Measurements from ENCODE around the gene VMP1.

DNA sequence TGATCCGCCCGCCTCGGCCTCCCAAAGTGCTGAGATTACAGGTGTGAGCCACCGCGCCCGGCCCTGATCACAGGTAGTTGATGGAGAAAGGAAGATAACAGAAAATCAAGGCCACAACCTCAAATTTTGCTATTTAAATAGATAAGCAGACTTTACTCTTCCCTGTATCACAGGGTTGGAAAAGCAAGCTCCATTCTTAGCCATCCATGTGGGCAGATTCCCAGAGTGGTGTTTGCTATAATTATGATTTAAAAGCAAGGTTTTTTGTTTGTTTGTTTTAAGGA, 140.9 kb downstream of the VMP1 start:
- no peak for TF ChIP-seq CREB1 (IDR thresholded peaks at IDR 0.05; ENCODE audit: low read depth)
- no peak for TF ChIP-seq EGR1 (IDR thresholded peaks at IDR 0.05)
- no peak for TF ChIP-seq RAD21 (IDR thresholded peaks at IDR 0.05; ENCODE audit: low read depth)
- TF ChIP-seq CEBPB (IDR thresholded peaks at IDR 0.05) = no peak
- TF ChIP-seq, protein P1, sequence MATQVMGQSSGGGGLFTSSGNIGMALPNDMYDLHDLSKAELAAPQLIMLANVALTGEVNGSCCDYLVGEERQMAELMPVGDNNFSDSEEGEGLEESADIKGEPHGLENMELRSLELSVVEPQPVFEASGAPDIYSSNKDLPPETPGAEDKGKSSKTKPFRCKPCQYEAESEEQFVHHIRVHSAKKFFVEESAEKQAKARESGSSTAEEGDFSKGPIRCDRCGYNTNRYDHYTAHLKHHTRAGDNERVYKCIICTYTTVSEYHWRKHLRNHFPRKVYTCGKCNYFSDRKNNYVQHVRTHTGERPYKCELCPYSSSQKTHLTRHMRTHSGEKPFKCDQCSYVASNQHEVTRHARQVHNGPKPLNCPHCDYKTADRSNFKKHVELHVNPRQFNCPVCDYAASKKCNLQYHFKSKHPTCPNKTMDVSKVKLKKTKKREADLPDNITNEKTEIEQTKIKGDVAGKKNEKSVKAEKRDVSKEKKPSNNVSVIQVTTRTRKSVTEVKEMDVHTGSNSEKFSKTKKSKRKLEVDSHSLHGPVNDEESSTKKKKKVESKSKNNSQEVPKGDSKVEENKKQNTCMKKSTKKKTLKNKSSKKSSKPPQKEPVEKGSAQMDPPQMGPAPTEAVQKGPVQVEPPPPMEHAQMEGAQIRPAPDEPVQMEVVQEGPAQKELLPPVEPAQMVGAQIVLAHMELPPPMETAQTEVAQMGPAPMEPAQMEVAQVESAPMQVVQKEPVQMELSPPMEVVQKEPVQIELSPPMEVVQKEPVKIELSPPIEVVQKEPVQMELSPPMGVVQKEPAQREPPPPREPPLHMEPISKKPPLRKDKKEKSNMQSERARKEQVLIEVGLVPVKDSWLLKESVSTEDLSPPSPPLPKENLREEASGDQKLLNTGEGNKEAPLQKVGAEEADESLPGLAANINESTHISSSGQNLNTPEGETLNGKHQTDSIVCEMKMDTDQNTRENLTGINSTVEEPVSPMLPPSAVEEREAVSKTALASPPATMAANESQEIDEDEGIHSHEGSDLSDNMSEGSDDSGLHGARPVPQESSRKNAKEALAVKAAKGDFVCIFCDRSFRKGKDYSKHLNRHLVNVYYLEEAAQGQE (IDR thresholded peaks at IDR 0.05; ENCODE audit: low read depth) = no peak
- no peak for TF ChIP-seq FOXM1 (IDR thresholded peaks at IDR 0.05; ENCODE audit: borderline replicate concordance, low read depth)
- TF ChIP-seq YY1 (IDR thresholded peaks at IDR 0.05; ENCODE audit: low read depth) = no peak
- TF ChIP-seq TAF1 (IDR thresholded peaks at IDR 0.05; ENCODE audit: low read depth) = no peak
- TF ChIP-seq, protein P2, sequence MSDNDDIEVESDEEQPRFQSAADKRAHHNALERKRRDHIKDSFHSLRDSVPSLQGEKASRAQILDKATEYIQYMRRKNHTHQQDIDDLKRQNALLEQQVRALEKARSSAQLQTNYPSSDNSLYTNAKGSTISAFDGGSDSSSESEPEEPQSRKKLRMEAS (IDR thresholded peaks at IDR 0.05) = no peak
- TF ChIP-seq TEAD4 (IDR thresholded peaks at IDR 0.05) = no peak
